ENCODE measurements around the gene MYO1B. TPM values are rescaled to one million over a fixed set of nuclear protein-coding genes. Genes with fewer than 3 reads are reported as not detected.

MYO1B gene
- polyA plus RNA-seq, 1 donor (not counting 4 experiments of a cell fraction or from before 2014, with no cell fraction given), result 277 TPM

DNA sequence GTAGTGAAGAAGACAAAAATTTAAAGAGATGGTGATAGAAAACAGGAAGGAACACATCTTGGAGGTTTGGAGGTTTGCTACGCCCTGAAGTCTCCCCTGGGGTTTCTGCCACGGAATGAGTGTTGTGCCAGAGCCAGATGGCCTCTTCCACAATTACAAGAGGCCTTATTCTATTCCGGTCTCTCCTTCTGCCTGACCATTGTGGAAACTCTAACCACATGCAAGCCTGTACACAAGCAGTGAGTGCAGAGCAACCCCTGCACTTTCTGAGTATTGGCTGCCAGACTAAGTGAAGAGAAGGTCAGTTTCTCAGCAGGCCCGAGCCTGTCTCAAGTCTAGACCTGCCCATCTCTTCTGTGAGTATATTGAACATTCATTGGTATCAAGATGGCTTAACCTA is 22.7 kb upstream of the MYO1B start:
- FAIRE-seq (peak; percentile 82), DNase-seq (ENCODE audit: low read depth, low spot score) (no peak)
- Histone ChIP-seq H3K9ac (ENCODE audit: control insufficient read depth, extremely low read depth, insufficient read depth, low read length) (no peak overlapping the region), H3K4me1 (ENCODE audit: control insufficient read depth, extremely low read depth, insufficient read depth, low read length) (peaks cover 43% of the 10 kb centered on the region), H3K36me3 (ENCODE audit: control insufficient read depth in 2 of 2, extremely low read depth in 1 of 2, insufficient read depth in 2 of 2, low read length in 2 of 2) (no peaks in the 10 kb centered on the region), H2AFZ (ENCODE audit: control insufficient read depth, low read length) (peak overlapping the region; percentile 88), H3K9me3 (ENCODE audit: control insufficient read depth, low read depth, low read length) (no peaks in the 10 kb centered on the region), H3K27me3 (ENCODE audit: control insufficient read depth, extremely low read depth, insufficient read depth, low read length) (no peaks in the 10 kb centered on the region), H4K20me1 (ENCODE audit: control insufficient read depth, extremely low read depth, insufficient read depth, low read length) (no peaks in the 10 kb centered on the region), H3K4me3 (ENCODE audit: control insufficient read depth in 2 of 3, extremely low read depth in 1 of 3, insufficient read depth in 2 of 3, low read depth in 1 of 3, low read length in 3 of 3) (no peak overlapping the region), H3K27ac (ENCODE audit: control insufficient read depth, insufficient read depth, low read length) (peak overlapping the region; percentile 39), H3K4me2 (ENCODE audit: control insufficient read depth, extremely low read depth, insufficient read depth, low read depth, low read length) (peak overlapping the region; percentile 23), H3K79me2 (ENCODE audit: control insufficient read depth, insufficient read depth, low read length) (no peaks in the 10 kb centered on the region), H3K9me1 (ENCODE audit: control insufficient read depth, extremely low read depth, insufficient read depth, low read length) (no peaks in the 10 kb centered on the region)
- dilution Hi-C loops (cut with MboI; ENCODE audit: extremely low pct_ligation_motif_present, low sequenced_read_pairs), result no loop called here
- no peak for TF ChIP-seq EZH2 (IDR thresholded peaks at IDR 0.05; ENCODE audit: low read length)
- TF ChIP-seq, protein P1, sequence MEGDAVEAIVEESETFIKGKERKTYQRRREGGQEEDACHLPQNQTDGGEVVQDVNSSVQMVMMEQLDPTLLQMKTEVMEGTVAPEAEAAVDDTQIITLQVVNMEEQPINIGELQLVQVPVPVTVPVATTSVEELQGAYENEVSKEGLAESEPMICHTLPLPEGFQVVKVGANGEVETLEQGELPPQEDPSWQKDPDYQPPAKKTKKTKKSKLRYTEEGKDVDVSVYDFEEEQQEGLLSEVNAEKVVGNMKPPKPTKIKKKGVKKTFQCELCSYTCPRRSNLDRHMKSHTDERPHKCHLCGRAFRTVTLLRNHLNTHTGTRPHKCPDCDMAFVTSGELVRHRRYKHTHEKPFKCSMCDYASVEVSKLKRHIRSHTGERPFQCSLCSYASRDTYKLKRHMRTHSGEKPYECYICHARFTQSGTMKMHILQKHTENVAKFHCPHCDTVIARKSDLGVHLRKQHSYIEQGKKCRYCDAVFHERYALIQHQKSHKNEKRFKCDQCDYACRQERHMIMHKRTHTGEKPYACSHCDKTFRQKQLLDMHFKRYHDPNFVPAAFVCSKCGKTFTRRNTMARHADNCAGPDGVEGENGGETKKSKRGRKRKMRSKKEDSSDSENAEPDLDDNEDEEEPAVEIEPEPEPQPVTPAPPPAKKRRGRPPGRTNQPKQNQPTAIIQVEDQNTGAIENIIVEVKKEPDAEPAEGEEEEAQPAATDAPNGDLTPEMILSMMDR (optimal IDR thresholded peaks at IDR 0.05 in 1 of 3, IDR thresholded peaks at IDR 0.05 in 1 of 3, conservative IDR thresholded peaks at IDR 0.05 in 1 of 3; ENCODE audit: extremely low read depth in 1 of 3, insufficient read depth in 2 of 3, low read length in 3 of 3), result no peak

DNA sequence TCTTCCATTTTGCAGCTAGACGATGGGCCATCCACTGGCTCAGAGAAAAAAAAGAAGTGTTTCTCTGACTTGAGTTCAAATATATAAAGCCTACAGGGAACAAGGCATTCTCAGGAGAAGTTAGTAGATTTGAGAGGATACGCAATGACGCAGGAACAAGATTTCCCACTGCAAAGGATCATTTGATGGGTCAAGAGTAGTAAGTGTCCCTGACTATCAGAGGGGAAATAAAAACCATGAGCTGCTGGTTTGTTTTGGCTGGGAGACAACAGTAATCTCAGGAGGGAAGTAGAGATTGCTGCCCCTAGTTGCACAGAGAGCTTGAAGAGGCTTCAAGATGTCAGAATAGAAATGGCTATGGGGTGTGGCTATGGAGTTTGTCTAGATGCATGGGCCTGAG is 22.3 kb upstream of the MYO1B start:
- Histone ChIP-seq H3K4me1 (ENCODE audit: control insufficient read depth, extremely low read depth, insufficient read depth, low read length) (peaks cover 38% of the 10 kb centered on the region), H3K9me3 (ENCODE audit: control insufficient read depth, low read depth, low read length) (no peaks in the 10 kb centered on the region), H2AFZ (ENCODE audit: control insufficient read depth, low read length) (peak overlapping the region; percentile 88), H3K4me2 (ENCODE audit: control insufficient read depth, extremely low read depth, insufficient read depth, low read depth, low read length) (peak overlapping the region; percentile 23), H3K36me3 (ENCODE audit: control insufficient read depth in 2 of 2, extremely low read depth in 1 of 2, insufficient read depth in 2 of 2, low read length in 2 of 2) (no peaks in the 10 kb centered on the region), H3K4me3 (ENCODE audit: control insufficient read depth in 2 of 3, extremely low read depth in 1 of 3, insufficient read depth in 2 of 3, low read depth in 1 of 3, low read length in 3 of 3) (no peak overlapping the region), H3K9ac (ENCODE audit: control insufficient read depth, extremely low read depth, insufficient read depth, low read length) (no peak overlapping the region), H3K27ac (ENCODE audit: control insufficient read depth, insufficient read depth, low read length) (no peak overlapping the region), H3K27me3 (ENCODE audit: control insufficient read depth, extremely low read depth, insufficient read depth, low read length) (no peaks in the 10 kb centered on the region), H3K9me1 (ENCODE audit: control insufficient read depth, extremely low read depth, insufficient read depth, low read length) (no peaks in the 10 kb centered on the region), H3K79me2 (ENCODE audit: control insufficient read depth, insufficient read depth, low read length) (no peaks in the 10 kb centered on the region), H4K20me1 (ENCODE audit: control insufficient read depth, extremely low read depth, insufficient read depth, low read length) (no peaks in the 10 kb centered on the region)
- dilution Hi-C loops (cut with MboI; ENCODE audit: extremely low pct_ligation_motif_present, low sequenced_read_pairs), result no loop called here
- DNase-seq (ENCODE audit: low read depth, low spot score) (no peak), FAIRE-seq (no peak)
- TF ChIP-seq, protein P1 (optimal IDR thresholded peaks at IDR 0.05 in 1 of 3, IDR thresholded peaks at IDR 0.05 in 1 of 3, conservative IDR thresholded peaks at IDR 0.05 in 1 of 3; ENCODE audit: extremely low read depth in 1 of 3, insufficient read depth in 2 of 3, low read length in 3 of 3), result no peak
- no peak for TF ChIP-seq EZH2 (IDR thresholded peaks at IDR 0.05; ENCODE audit: low read length)
